CD4-positive, alpha-beta T cell treated with Interleukin-4 for 4 hours (primary cell): Measurements from ENCODE around the gene FOXA3.
"Not testable (repeated sequence)": the region's sequence is repeated elsewhere in the genome, so short reads cannot be mapped to it uniquely, and the experiment has no call there.

Experiments
- DNase-seq: peaks from one replicate; pipeline ENCODE4 v3.0.0-alpha.2; 2020

The FOXA3 gene

GRCh38 chr19:45828945-45829344, 35.2 kb upstream of the FOXA3 start:
- no peak for DNase-seq

DNA sequence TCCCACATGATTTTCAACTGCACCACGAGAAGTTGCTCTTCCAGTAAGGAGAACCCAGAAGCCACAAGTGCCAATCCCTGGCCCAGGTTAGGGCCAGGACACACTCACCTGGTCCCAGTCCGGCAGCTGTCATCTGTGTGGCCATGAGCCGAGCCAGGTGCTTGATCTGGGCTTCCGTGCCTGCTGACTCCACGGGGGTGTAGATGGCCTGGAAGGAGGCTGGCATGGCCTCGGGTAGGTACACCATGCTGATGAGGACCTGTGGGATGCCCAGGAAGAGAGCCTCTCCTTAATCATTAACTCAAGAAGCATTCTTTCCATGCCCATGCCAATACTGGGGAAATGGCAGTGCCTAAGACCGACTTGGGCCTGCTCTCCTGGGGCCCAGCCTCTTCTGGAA, 29.2 kb upstream of the FOXA3 start:
- DNase-seq, result no peak

DNA sequence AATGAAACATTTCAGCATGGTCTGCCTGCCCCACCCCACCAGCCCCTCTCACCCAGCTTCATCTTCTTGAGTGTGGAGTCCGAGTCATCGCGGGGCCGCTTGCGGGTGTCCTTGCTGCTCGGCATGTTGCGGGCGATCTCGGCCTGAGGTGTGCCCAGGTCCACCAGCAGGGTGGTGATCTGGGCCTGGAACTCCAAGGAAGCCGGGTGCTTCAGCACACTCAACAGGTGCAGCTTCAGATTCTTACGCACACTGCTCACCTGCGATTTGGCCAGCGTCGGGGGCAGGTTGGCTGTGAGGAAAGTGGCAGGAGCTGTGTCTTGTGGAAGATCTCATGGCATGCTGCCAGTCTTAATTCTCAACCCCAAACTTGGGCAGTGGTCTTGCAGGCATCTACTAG, 21.9 kb upstream of the FOXA3 start:
- DNase-seq, result no peak

- DNase-seq, result no peak
Observed at GRCh38 chr19:45847663-45848062, 16.5 kb upstream of the FOXA3 start.

GRCh38 chr19:45848922-45849321, 15.2 kb upstream of the FOXA3 start:
- no peak for DNase-seq

DNA sequence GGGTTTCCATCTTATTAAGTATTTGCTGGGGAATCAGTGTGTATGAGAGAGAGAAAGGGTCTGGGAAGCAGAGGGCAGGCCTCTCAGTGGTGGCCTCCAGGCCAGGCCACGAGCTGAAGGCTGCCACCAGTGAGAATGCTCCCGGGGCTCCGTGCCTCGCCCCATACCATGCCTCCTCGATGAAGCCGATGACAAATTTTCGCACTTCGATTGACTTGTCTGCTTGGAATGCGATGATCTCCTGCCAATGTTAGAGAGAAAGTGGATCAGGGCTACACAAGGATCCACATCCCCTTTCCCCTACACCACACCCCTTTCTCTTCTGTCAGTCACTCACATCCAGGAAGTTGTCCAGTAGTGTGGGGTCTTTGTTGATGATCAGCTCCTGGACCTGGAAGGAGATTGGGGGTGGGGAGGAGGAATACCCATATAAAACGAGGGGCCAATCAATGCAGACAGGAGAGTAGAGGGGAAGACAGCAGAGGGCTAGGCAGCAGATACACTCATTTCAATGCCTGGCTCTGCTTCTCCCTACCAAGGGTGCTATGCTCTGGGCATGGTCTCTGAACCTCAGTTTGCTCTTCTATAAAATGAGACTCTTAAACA, 11.9 kb upstream of the FOXA3 start:
- no peak for DNase-seq

GRCh38 chr19:45852983-45853382, 11.1 kb upstream of the FOXA3 start:
- DNase-seq, result no peak

DNA sequence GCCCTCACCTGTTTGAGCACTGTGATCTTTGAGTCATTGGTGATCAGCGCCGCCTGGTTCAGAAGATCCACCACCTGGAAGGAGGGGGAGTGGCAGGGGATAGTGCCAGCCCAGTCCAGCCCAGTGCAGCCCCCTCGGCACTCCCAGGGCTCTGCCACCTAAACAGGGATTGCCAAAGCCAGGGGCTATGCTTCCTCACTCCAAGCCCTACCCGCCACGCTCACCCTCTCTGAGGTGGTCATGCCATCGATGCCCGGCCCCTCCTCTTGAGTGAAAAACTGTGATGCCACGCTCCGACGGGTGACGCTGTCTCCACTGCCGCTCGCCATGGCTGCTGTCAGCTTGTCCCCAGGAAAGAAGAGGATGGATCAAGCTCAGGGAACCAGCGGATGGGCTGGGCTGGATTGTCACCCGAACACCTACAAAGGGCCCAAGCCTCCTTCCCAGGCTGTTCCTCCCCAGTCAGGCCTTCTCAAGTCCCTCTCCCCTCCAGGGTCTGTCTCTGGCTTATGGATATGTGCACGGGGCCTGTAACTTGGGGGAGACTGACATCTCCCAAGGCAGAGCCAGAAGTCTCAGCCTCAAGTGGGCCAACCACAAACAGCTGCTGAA, 9.9 kb upstream of the FOXA3 start:
- DNase-seq, result no peak

DNA sequence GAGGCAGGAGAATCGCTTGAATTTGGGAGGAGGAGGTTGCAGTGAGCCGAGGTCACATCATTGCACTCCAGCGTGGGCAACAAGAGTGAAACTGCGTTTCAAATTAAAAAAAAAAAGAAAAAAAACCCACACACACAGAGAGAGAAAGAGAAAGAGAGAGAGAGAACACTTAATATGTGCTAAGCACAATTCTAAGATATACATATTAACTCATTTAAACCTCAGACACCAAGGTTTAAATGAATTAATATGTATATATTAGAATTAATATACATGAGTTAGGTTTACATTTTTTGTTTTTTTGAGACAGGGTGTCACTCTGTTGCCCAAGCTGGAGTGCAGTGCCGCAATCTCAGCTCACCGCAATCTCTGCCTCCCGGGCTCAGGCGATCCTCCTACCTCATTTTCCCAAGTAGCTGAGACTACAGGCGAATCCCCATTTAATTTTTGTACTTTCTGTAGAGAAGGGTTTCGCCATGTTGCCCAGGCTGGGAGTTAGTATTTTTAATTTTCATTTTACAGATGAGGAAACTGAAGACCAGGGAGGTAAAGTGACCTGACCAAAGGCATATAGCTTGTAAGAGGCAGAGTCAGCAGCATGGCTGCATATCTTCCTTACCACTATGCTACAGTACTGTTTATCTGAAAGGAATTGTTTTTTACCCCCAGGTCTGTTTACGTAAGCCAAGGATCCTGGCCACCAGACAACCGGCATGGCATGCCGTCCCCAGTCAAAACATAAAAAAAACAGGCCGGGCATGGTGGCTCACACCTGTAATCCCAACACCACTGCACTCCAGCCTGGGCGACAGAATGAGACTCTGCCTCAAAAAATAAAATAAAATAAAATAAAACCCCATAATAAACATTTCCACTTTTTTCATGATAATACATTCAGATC, 3.5 kb upstream of the FOXA3 start:
- DNase-seq, result no peak

DNA sequence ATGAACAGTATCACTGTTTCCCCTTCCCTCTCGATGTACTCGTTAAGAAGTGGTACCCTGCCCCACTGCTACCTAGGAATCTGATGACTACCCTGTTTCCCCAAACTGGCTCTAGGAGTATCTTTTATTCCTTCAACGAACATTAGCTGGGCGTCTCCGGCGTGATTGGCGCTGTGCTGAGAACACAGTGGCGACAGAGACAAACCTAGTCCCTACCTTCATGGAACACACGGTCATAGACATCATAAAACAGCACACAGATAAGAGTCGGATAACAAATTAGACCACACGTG, 1.9 kb upstream of the FOXA3 start:
- DNase-seq, result no peak

DNA sequence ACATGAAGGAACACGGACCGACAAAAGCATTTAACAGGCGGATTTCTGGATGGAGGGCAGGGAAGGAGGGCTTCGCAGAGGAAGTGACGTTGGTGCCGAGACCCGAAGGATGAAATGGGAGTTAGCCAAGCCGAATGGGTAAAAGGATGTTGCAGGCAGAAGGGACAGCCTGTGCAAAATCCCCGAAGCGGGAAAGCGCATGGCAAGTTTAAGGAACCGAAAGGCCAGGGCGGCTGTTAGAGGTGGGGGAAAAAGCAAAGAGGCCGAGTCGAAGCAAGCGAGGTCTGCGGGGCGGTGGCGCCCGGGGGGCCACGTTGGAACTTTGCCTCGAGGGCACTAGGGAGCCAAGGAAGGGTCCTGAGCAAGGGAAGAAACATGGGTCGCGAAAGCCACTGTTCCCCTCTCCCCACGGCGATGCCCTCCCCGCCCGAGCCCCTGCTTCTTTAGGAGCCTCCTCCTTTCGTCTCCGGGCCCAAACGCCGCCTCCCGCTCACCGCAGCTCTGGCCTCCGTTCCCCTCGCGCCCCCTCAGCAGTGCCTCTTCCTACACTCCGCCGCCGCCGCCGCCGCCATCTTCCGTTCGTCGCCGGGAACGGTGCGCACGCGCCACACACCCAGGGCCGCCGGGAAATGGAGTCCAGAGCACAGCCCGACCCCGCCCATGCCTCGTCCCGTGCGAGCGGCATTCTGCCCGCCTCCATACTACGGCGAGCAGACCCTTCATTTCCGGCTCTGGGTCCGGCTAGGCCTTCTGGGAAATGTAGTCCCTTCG, 1.4 kb upstream of the FOXA3 start, which contains the start of gene SYMPK:
SYMPK (minus strand) TSS at position 584 of the 771 bp plus-strand sequence. CDS start 8,652 bp downstream, outside the sequence.
- DNase-seq, result peak; percentile 98

- DNase-seq, result no peak
Observed at GRCh38 chr19:45863335-45863839, 739 bp upstream of the FOXA3 start.

GRCh38 chr19:45864629-45865082, 530 bp downstream of the FOXA3 start:
- no peak for DNase-seq

- DNase-seq, result no peak
Observed at GRCh38 chr19:45865269-45865948, 1.3 kb downstream of the FOXA3 start.

DNA sequence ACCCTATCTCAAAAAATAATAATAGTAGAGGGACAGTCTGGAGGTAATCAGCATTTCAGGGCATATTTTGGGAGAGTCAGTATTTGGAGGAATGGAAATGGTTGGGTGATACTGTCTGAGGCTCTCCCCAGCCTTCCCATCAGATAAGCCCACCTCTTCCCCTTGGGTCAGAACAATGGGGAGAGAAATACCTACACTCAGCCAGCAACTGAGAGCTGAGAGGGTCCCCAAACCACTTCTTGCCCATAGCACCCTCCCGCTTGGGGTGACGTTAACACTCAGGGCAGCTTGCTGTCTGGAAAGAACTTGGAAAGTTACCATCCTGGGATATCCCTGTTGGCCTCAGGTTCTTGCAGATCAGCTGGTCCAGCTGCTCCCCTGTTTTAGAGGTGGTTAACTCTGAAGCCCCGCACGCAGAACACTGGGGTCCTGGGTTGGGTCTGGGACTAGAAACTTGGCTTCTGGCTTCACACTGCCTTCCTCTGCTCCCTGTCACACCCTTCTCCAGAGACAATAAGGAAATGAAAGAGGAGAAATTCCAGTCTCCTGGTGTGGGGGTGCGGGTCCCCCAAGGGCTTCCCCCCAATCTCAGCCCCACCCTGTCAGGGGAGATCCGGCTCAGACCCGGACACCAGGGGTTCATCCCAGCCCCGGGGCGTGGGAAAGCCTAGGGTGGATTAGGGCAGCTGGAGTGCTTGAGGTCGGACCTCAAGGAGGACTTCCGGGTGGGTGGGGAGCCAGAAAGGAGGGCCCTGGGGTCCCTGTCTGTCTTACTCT, 2.5 kb downstream of the FOXA3 start:
- DNase-seq, result no peak

- DNase-seq, result not testable (repeated sequence)
Observed at GRCh38 chr19:45867241-45867640, 3.1 kb downstream of the FOXA3 start.

DNA sequence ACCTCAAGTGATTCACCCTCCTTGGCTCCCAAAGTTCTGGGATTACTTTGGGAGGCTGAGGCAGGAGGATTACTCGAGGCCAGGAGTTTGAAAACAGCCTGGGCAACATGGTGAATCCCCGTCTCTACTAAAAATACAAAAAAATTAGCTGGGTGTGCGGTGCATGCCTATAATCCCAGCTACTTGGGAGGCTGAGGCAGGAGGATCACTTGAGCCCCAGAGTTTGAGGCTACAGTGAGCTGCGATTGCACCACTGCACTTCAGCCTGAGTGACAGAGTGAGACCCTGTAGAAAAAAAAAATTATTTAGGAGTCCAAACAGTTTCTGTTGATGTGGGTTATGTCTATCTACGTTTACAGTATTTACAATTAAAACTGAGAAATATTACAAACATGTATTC, 6.7 kb downstream of the FOXA3 start:
- DNase-seq, result no peak

- no peak for DNase-seq
Observed at GRCh38 chr19:45872095-45872919, 8.2 kb downstream of the FOXA3 start.

DNA sequence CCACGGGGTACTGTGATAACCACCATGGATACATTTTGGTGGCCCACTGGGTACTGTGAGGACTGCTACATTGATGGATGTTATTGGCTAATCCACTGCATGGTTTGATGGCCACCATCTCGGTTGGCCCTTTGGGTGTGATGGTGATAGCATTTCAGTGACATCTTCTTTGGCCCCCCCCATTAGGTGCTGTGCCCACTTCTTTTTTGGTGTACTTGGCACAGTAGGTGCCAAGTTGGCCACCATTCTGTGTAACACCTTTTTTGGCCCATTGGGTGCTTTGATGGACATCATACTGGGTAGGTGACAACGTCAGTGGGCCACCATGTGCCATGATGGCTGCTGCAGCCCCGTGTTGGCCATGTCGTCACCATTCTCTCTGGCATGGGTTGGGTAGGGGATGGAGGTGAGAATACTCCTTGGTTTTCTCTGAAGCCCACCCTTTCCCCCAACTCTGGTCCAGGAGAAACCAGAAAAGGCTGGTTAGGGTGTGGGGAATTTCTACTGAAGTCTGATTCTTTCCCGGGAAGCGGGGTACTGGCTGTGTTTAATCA, 9.2 kb downstream of the FOXA3 start:
- DNase-seq, result no peak

GRCh38 chr19:45874620-45874966, 10.5 kb downstream of the FOXA3 start:
- DNase-seq, result no peak

DNA sequence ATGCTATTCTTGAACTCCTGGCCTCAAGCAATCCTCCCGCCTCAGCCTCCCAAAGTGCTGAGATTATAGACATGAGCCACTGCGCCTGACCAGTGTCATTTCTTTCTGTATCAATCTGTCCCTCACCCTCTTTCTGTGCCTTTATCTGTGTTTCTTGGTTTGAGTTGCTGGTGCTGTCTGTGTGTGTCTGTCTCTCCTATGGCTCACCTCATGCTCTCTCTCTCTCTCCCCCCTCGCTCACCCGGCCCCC, 12.0 kb downstream of the FOXA3 start:
- DNase-seq, result no peak
